ENCODE data around the gene HIVEP3.

GRCh38 chr1:41754540-41754939 lies 164.2 kb downstream of the HIVEP3 start:
- TF ChIP-seq, protein P1, sequence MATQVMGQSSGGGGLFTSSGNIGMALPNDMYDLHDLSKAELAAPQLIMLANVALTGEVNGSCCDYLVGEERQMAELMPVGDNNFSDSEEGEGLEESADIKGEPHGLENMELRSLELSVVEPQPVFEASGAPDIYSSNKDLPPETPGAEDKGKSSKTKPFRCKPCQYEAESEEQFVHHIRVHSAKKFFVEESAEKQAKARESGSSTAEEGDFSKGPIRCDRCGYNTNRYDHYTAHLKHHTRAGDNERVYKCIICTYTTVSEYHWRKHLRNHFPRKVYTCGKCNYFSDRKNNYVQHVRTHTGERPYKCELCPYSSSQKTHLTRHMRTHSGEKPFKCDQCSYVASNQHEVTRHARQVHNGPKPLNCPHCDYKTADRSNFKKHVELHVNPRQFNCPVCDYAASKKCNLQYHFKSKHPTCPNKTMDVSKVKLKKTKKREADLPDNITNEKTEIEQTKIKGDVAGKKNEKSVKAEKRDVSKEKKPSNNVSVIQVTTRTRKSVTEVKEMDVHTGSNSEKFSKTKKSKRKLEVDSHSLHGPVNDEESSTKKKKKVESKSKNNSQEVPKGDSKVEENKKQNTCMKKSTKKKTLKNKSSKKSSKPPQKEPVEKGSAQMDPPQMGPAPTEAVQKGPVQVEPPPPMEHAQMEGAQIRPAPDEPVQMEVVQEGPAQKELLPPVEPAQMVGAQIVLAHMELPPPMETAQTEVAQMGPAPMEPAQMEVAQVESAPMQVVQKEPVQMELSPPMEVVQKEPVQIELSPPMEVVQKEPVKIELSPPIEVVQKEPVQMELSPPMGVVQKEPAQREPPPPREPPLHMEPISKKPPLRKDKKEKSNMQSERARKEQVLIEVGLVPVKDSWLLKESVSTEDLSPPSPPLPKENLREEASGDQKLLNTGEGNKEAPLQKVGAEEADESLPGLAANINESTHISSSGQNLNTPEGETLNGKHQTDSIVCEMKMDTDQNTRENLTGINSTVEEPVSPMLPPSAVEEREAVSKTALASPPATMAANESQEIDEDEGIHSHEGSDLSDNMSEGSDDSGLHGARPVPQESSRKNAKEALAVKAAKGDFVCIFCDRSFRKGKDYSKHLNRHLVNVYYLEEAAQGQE (IDR thresholded peaks at IDR 0.05; ENCODE audit: insufficient read depth in 1 of 2, low read depth in 2 of 2, low read length in 2 of 2) = no peak
- no peak for TF ChIP-seq TAF1 (IDR thresholded peaks at IDR 0.05; ENCODE audit: borderline replicate concordance, insufficient read depth, low read length)
- TF ChIP-seq SIN3A (IDR thresholded peaks at IDR 0.05; ENCODE audit: borderline replicate concordance, insufficient read depth, low read length) = no peak
- TF ChIP-seq POLR2AphosphoS5 (IDR thresholded peaks at IDR 0.05; ENCODE audit: low read depth, low read length) = no peak
- no peak for TF ChIP-seq FOXP2 (optimal IDR thresholded peaks at IDR 0.05; ENCODE audit: borderline replicate concordance, extremely low read depth, extremely low read length, insufficient read depth)
